BJ (cell line): ENCODE data around the gene NFATC1. TPM values are rescaled to one million over a fixed set of nuclear protein-coding genes. Genes with fewer than 3 reads are reported as not detected.

ENCODE experiments used
- CTCF ChIA-PET: fragments of 350-600 bp; formaldehyde crosslinking; extraction: SDS; loops from one replicate; lab custom pipeline; 2021; ENCODE audit warnings: antibody characterized with exemption, inconsistent platforms; lab: Yijun Ruan, JAX
- POLR2A ChIA-PET: fragments of 300-600 bp; sonication (Branson Sonifier 250); formaldehyde crosslinking; extraction: SDS; loops from one replicate; lab custom pipeline; 2021; ENCODE audit warnings: antibody characterized with exemption; lab: Charles Lee
- DNase-seq: peaks from one replicate; pipeline ENCODE4 v3.0.0-alpha.2; 2011; ENCODE audit warnings: low read depth
- H3K27me3 ChIP-seq: 2 replicates; pipeline ENCODE4 v1.6.0; 2011; ENCODE audit warnings: low read length; ENCODE audit not compliant: control insufficient read depth, insufficient read depth
- H3K36me3 ChIP-seq: 2 replicates; pipeline ENCODE4 v1.5.1; 2011; ENCODE audit warnings: low read length; ENCODE audit not compliant: control insufficient read depth, insufficient read depth
- H3K4me3 ChIP-seq: 2 replicates; pipeline ENCODE4 v1.5.1; 2011; ENCODE audit warnings: low read depth, mild to moderate bottlenecking, control low read depth, low read length
- polyA plus RNA-seq: library from polyadenylated mRNA; depleted of rRNA; stranded (reverse); fragments of >200 nt; gene quantifications from 2 replicates; pipeline ENCODE4 v1.2.3, GENCODE V29; 2011
- TF ChIP-seq, protein P1 (sequence below): IDR thresholded peaks from 2 replicates; pipeline ENCODE4 v1.5.1; 2011; ENCODE audit warnings: low read depth, mild to moderate bottlenecking, control low read depth, inconsistent platforms, low read length, moderate library complexity; ENCODE audit not compliant: insufficient read depth

The NFATC1 gene
- polyA plus RNA-seq, 1 experiment = 1.2 TPM

DNA sequence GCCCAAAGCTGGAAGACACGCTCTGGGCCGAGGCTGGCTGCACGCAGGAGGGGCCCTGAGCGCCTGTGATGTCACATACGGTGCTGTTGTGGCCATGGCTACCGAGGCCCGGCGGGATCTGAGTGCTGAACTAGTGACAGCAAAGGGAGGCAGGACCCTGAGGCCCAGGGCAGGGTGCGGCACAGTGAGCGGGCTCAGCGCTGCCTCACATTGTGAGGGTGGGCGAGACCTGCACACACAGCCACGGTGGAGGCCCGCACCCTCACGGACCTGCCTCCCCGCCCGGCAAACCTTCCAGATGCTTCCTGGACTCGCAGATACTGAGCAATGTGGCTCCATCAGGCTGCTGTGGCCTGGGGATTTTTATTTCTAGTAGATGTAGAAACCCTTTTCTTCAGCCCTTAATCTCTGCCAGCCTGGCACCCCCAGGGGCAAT lies 150.0 kb downstream of the NFATC1 start:
- TF ChIP-seq, protein P1, sequence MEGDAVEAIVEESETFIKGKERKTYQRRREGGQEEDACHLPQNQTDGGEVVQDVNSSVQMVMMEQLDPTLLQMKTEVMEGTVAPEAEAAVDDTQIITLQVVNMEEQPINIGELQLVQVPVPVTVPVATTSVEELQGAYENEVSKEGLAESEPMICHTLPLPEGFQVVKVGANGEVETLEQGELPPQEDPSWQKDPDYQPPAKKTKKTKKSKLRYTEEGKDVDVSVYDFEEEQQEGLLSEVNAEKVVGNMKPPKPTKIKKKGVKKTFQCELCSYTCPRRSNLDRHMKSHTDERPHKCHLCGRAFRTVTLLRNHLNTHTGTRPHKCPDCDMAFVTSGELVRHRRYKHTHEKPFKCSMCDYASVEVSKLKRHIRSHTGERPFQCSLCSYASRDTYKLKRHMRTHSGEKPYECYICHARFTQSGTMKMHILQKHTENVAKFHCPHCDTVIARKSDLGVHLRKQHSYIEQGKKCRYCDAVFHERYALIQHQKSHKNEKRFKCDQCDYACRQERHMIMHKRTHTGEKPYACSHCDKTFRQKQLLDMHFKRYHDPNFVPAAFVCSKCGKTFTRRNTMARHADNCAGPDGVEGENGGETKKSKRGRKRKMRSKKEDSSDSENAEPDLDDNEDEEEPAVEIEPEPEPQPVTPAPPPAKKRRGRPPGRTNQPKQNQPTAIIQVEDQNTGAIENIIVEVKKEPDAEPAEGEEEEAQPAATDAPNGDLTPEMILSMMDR = no peak
- DNase-seq = no peak
- ChIA-PET POLR2A (no interaction called here), CTCF (no interaction called here)
- Histone ChIP-seq H3K27me3 (no peaks in the 10 kb centered on the region), H3K36me3 (no peaks in the 10 kb centered on the region), H3K4me3 (no peak overlapping the region)

DNA sequence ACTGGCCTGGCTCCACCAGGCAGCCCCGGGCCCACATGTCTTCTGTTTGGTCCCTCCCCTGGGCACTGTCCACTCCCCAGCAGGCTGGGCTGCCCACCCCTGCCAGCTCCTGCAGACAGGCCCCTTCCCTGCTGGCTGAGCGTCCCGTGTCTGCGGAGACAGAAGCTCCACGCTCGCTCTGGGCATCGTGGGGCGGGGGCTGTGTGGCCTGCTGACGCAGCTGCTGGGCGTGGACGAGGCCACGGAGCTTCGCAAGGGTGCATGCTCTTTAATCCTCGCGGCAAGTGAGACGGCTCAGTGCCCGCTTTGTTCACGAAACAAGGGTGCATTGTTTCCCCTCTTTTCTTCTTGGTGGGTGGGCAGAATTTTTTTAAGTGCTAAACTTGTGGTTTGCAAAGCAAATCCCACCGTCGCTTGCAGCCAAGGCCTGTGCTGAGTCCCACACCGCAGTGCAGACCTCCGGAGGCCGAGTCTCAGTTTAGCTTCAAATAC lies 151.1 kb downstream of the NFATC1 start:
- TF ChIP-seq, protein P1 = no peak
- ChIA-PET CTCF (no interaction called here), POLR2A (no interaction called here)
- Histone ChIP-seq H3K4me3 (no peak overlapping the region), H3K36me3 (no peaks in the 10 kb centered on the region), H3K27me3 (no peaks in the 10 kb centered on the region)
- no peak for DNase-seq

DNA sequence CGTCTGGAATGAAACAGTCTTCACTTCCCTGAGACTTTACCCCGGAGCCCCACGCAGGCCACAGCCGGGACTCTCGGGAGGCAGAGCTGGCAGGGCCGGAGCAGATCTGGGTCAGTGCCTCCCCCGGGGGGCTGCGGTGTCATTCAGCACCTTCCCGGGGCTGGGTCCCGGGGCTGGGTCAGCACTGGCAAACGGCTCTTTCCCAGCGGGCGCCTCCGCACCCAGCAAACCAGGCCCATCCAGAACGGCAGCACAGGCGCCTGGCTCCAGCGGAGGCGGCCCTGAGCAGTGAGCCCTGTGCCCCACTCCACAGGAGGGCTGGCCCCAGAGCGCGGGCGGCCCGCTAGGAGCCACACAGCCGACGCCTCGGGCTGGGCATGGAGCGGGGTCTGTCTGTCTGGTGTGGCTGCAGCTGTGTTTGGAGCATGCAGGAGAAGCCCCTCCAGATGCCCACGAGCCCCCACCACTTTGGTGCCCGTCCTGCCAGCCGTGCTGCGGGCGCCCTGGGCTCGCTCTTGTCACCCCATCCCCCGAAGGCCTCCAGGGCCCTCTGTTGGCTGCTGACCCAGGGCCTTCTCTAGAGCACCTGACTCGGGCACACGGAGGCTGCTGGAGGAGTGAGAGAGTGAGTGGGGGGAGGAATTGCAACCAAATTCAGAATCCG lies 151.8 kb downstream of the NFATC1 start:
- TF ChIP-seq, protein P1 = no peak

DNA sequence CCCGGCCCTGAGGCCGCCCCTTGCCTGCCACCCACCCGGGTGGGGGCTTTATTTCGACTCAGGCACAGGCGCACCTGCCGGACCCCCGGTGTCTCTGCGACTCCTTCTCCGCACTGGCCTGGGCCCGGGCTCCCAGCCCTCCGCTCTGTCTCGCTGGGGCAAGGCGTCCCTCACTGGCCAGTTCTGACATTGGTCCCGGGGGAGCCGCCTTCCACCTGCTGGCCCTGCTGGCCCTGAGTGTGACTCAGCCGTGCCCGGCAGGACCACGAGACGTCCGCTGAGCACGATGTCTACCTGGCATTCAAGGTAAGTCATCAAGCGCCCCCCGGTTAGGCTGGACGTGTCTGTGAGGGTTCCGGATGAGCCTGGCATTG lies 152.3 kb downstream of the NFATC1 start:
- no peak for DNase-seq
- ChIA-PET POLR2A (no interaction called here), CTCF (no interaction called here)
- H3K27me3 ChIP-seq = no peaks in the 10 kb centered on the region
- H3K4me3 ChIP-seq = no peak overlapping the region
- H3K36me3 ChIP-seq = no peaks in the 10 kb centered on the region
- TF ChIP-seq, protein P1 = no peak

More for the DNA sequence above, 151.8 kb downstream of the NFATC1 start:
- DNase-seq = no peak
- Histone ChIP-seq H3K27me3 (no peaks in the 10 kb centered on the region), H3K36me3 (no peaks in the 10 kb centered on the region), H3K4me3 (no peak overlapping the region)
- ChIA-PET POLR2A (no interaction called here), CTCF (no interaction called here)

DNA sequence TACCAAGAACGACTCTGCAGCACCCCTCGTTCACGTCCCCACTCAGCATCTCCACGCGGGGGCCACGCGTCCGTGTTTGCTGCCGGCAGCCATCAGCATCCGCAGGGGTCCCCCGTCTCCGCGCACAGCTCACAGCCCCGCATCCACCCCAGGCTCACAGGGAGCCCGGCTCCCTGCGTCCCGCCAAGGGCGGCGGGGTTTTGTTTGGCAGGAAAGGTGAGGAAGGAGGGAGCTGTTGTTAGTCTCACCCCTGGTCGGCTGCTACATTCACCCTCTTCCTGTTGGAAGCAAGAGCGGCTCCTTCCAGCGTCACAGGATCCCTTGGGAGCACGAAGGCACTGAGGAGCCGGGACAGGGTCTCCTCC lies 152.9 kb downstream of the NFATC1 start:
- no peaks in the 10 kb centered on the region for H3K27me3 ChIP-seq
- TF ChIP-seq, protein P1 = no peak
- no peak overlapping the region for H3K4me3 ChIP-seq
- H3K36me3 ChIP-seq = no peaks in the 10 kb centered on the region
- CTCF ChIA-PET = no interaction called here
- POLR2A ChIA-PET = no interaction called here
- no peak for DNase-seq
